Gastrocnemius medialis (tissue), 4 donors: ENCODE data around the gene PFDN1. TPM values are rescaled to one million over a fixed set of nuclear protein-coding genes. Genes with fewer than 3 reads are reported as not detected.

ENCODE experiments used
- ATAC-seq, 2 donors: fragments of 150-250 bp; one replicate each; pipeline ENCODE4 v1.9.1; 2016
- DNase-seq, 2 donors: peaks; one replicate each; pipeline ENCODE4 v3.0.0-alpha.2; 2019
- H3K27ac ChIP-seq, 4 donors: fragments of 200-600 bp; sonication (generic); 1 replicate in 1 of 4; 2 replicates in 3 of 4; pipeline ENCODE4 v1.5.1; 2016 to 2018; ENCODE audit warnings: mild to moderate bottlenecking in 2 of 4, moderate library complexity in 1 of 4
- H3K27me3 ChIP-seq, 3 donors: fragments of 200-600 bp; sonication (generic) in 2 of 3; 1 replicate in 1 of 3; 2 replicates in 2 of 3; pipeline versions ENCODE4 v1.5.1 to v1.6.0; 2016 to 2019; ENCODE audit warnings: mild to moderate bottlenecking in 1 of 3, moderate library complexity in 1 of 3
- H3K36me3 ChIP-seq, 2 donors: fragments of 200-600 bp; sonication (generic) in 1 of 2; one replicate each; pipeline ENCODE4 v1.5.1; 2017 to 2018
- H3K4me1 ChIP-seq, 2 donors: fragments of 200-600 bp; sonication (generic) in 1 of 2; one replicate each; pipeline ENCODE4 v1.5.1; 2016 to 2017; ENCODE audit warnings: mild to moderate bottlenecking in 2 of 2
- H3K4me3 ChIP-seq, 4 donors: fragments of 200-600 bp; sonication (generic) in 3 of 4; 1 replicate in 1 of 4; 2 replicates in 3 of 4; pipeline ENCODE4 v1.5.1; 2016 to 2019; ENCODE audit warnings: mild to moderate bottlenecking in 2 of 4
- H3K9me3 ChIP-seq, 3 donors: fragments of 200-600 bp; sonication (generic) in 2 of 3; 1 replicate in 1 of 3; 2 replicates in 2 of 3; pipeline ENCODE4 v1.5.1; 2016 to 2019
- CTCF ChIP-seq, 5 experiments: fragments of 450-650 bp in 3 of 5; fragments of 200-600 bp in 2 of 5; sonication (generic) in 2 of 5; IDR thresholded peaks in 4 of 5; conservative IDR thresholded peaks in 1 of 5; 1 replicate in 4 of 5; 2 replicates in 1 of 5; pipeline ENCODE4 v1.5.1; 2016 to 2019; ENCODE audit warnings: antibody characterized with exemption in 5 of 5, mild to moderate bottlenecking in 3 of 5, moderate library complexity in 3 of 5
- POLR2A ChIP-seq, 2 donors: fragments of 450-650 bp; IDR thresholded peaks; one replicate each; pipeline ENCODE4 v1.6.1; 2017; ENCODE audit warnings: antibody characterized with exemption in 2 of 2, mild to moderate bottlenecking in 2 of 2, moderate library complexity in 2 of 2
- in situ Hi-C, 4 donors: fragments of 200-750 bp; cut with MboI; loops; one replicate each; pipeline versions ENCODE4 v1.15.0 to v1.8.0; 2017; ENCODE audit warnings: low sequenced_read_pairs in 4 of 4
- intact Hi-C: fragments of 100-400 bp; cut with DNase I; formaldehyde crosslinking; loops from one replicate; pipeline ENCODE4 v1.15.1; 2023; ENCODE audit warnings: low total_unique reads
- total RNA-seq, 4 donors: library from RNA; depleted of rRNA; stranded (reverse); fragments of >200 nt; gene quantifications; one replicate each; pipeline versions ENCODE4 v1.1.0 to v1.2.3, GENCODE V29; 2016

Gene PFDN1
- total RNA-seq, 4 donors from 2014 or later = 47.9 to 81.0 (median 77.9) TPM

GRCh38 chr5:140261403-140262171, 41.3 kb downstream of the PFDN1 start:
- ATAC-seq (peak; percentile 97 to 98), DNase-seq (peak; percentile 85 to 89)
- intact Hi-C loops = loop anchor here (1.0 to 2.0 kb wide), 2 partner anchors 15 to 31 kb away; no protein-coding TSS in a partner anchor
- H3K36me3 ChIP-seq = no peaks in the 10 kb centered on the region
- H3K27me3 ChIP-seq = no peaks in the 10 kb centered on the region
- H3K4me3 ChIP-seq = peak overlapping the region; percentile 21 to 32 (median 28)
- peak overlapping the region; percentile 86 to 95 (median 89) for H3K27ac ChIP-seq
- H3K4me1 ChIP-seq = peaks cover 31 to 60% of the 10 kb centered on the region in 2 donors
- in situ Hi-C loops = no loop called here
- H3K9me3 ChIP-seq = no peaks in the 10 kb centered on the region
- TF ChIP-seq CTCF (IDR thresholded peaks at IDR 0.05 in 4 of 5, conservative IDR thresholded peaks at IDR 0.05 in 1 of 5) (no peak), POLR2A (IDR thresholded peaks at IDR 0.05) (peak in 1 of 2 donors; percentile 6)

- no peak for TF ChIP-seq POLR2A (IDR thresholded peaks at IDR 0.05)
- no peak for TF ChIP-seq CTCF (IDR thresholded peaks at IDR 0.05 in 4 of 5, conservative IDR thresholded peaks at IDR 0.05 in 1 of 5)
- DNase-seq (no peak), ATAC-seq (no peak)
- intact Hi-C loops (no loop called here), in situ Hi-C loops (no loop called here)
- Histone ChIP-seq H3K27me3 (no peaks in the 10 kb centered on the region), H3K9me3 (no peaks in the 10 kb centered on the region), H3K27ac (peak overlapping the region; percentile 86 to 95 (median 89)), H3K4me3 (no peak overlapping the region), H3K4me1 (peaks cover 27 to 58% of the 10 kb centered on the region in 2 donors), H3K36me3 (no peaks in the 10 kb centered on the region)
These were observed 42.7 kb downstream of the PFDN1 start for GRCh38 chr5:140260089-140260656.

GRCh38 chr5:140259500-140259899, 43.4 kb downstream of the PFDN1 start:
- Histone ChIP-seq H3K27ac (peak overlapping the region; percentile 86 to 95 (median 89)), H3K4me1 (peaks cover 24 to 64% of the 10 kb centered on the region in 2 donors), H3K9me3 (no peaks in the 10 kb centered on the region), H3K27me3 (no peaks in the 10 kb centered on the region), H3K4me3 (no peak overlapping the region), H3K36me3 (no peaks in the 10 kb centered on the region)
- intact Hi-C loops = no loop called here
- TF ChIP-seq POLR2A (IDR thresholded peaks at IDR 0.05) (no peak), CTCF (IDR thresholded peaks at IDR 0.05 in 4 of 5, conservative IDR thresholded peaks at IDR 0.05 in 1 of 5) (no peak)
- in situ Hi-C loops = no loop called here
- DNase-seq (no peak), ATAC-seq (no peak)

- in situ Hi-C loops = no loop called here
These were observed 44.0 kb downstream of the PFDN1 start for GRCh38 chr5:140258873-140259272.

More at GRCh38 chr5:140258873-140259272, 44.0 kb downstream of the PFDN1 start:
- no peaks in the 10 kb centered on the region for H3K36me3 ChIP-seq
- peaks cover 22 to 68% of the 10 kb centered on the region in 2 donors for H3K4me1 ChIP-seq
- peak overlapping the region; percentile 86 to 95 (median 89) for H3K27ac ChIP-seq
- ATAC-seq (no peak), DNase-seq (no peak)
- no peaks in the 10 kb centered on the region for H3K9me3 ChIP-seq
- H3K27me3 ChIP-seq = no peaks in the 10 kb centered on the region
- no peak overlapping the region for H3K4me3 ChIP-seq
- TF ChIP-seq CTCF (IDR thresholded peaks at IDR 0.05 in 4 of 5, conservative IDR thresholded peaks at IDR 0.05 in 1 of 5) (no peak), POLR2A (IDR thresholded peaks at IDR 0.05) (no peak)
- intact Hi-C loops = no loop called here
